Activated naive CD4-positive, alpha-beta T cell treated with anti-CD3 and anti-CD28 coated beads, Interleukin-2, amount 50 U/mL, for 24 hours (primary cell): Measurements from ENCODE around the gene TEX52.

Source experiments
- H3K27ac Mint-ChIP-seq: one replicate; pipeline ENCODE4 v1.8.0; 2021; ENCODE audit warnings: mild to moderate bottlenecking, mixed read lengths
- H3K27me3 Mint-ChIP-seq: one replicate; pipeline ENCODE4 v1.8.0; 2021; ENCODE audit warnings: mixed read lengths
- H3K36me3 Mint-ChIP-seq: one replicate; pipeline ENCODE4 v1.8.0; 2021; ENCODE audit warnings: mixed read lengths
- H3K4me1 Mint-ChIP-seq: one replicate; pipeline ENCODE4 v1.8.0; 2021; ENCODE audit warnings: mixed read lengths
- H3K4me3 Mint-ChIP-seq: one replicate; pipeline ENCODE4 v1.8.0; 2021; ENCODE audit warnings: mild to moderate bottlenecking, mixed read lengths
- H3K9me3 Mint-ChIP-seq: one replicate; pipeline ENCODE4 v1.8.0; 2021; ENCODE audit warnings: mixed read lengths

Gene TEX52

GRCh38 chr12:2857021-2857431 is at the start of gene TEX52:
TEX52 (minus strand) TSS chr12:2857039; CDS start chr12:2857026, 13 bp downstream.
- Mint-ChIP-seq H3K4me1 (peaks cover 3% of the 10 kb centered on the region), H3K4me3 (no peak within 1 kb of the TSS), H3K27ac (peak within 1 kb of the TSS; percentile 63), H3K27me3 (no peaks in the 10 kb centered on the region), H3K36me3 (peaks cover 1% of the 10 kb centered on the region), H3K9me3 (no peaks in the 10 kb centered on the region)

- Mint-ChIP-seq H3K27me3 (no peaks in the 10 kb centered on the region), H3K4me3 (no peak overlapping the region), H3K27ac (no peak overlapping the region), H3K36me3 (no peaks in the 10 kb centered on the region), H3K4me1 (no peaks in the 10 kb centered on the region), H3K9me3 (no peaks in the 10 kb centered on the region)
These were observed 47.4 kb upstream of the TEX52 start for GRCh38 chr12:2904260-2904659.

- Mint-ChIP-seq H3K4me3 (no peak overlapping the region), H3K36me3 (no peaks in the 10 kb centered on the region), H3K27ac (no peak overlapping the region), H3K9me3 (no peaks in the 10 kb centered on the region), H3K27me3 (no peaks in the 10 kb centered on the region), H3K4me1 (no peaks in the 10 kb centered on the region)
These were observed 45.5 kb upstream of the TEX52 start for GRCh38 chr12:2902272-2902880.

- Mint-ChIP-seq H3K27ac (no peak overlapping the region), H3K9me3 (no peaks in the 10 kb centered on the region), H3K36me3 (no peaks in the 10 kb centered on the region), H3K4me3 (no peak overlapping the region), H3K27me3 (no peaks in the 10 kb centered on the region), H3K4me1 (no peaks in the 10 kb centered on the region)
These were observed 43.8 kb upstream of the TEX52 start for GRCh38 chr12:2900642-2901041.

GRCh38 chr12:2897418-2897817 is 40.6 kb upstream of the TEX52 start:
- no peaks in the 10 kb centered on the region for H3K36me3 Mint-ChIP-seq
- H3K27me3 Mint-ChIP-seq, result no peaks in the 10 kb centered on the region
- H3K4me3 Mint-ChIP-seq, result no peak overlapping the region
- no peaks in the 10 kb centered on the region for H3K9me3 Mint-ChIP-seq
- no peak overlapping the region for H3K27ac Mint-ChIP-seq
- H3K4me1 Mint-ChIP-seq, result peaks cover 5% of the 10 kb centered on the region

GRCh38 chr12:2895511-2895910 is 38.7 kb upstream of the TEX52 start:
- no peaks in the 10 kb centered on the region for H3K36me3 Mint-ChIP-seq
- no peak overlapping the region for H3K27ac Mint-ChIP-seq
- peaks cover 14% of the 10 kb centered on the region for H3K4me1 Mint-ChIP-seq
- no peak overlapping the region for H3K4me3 Mint-ChIP-seq
- H3K9me3 Mint-ChIP-seq, result no peaks in the 10 kb centered on the region
- no peaks in the 10 kb centered on the region for H3K27me3 Mint-ChIP-seq

GRCh38 chr12:2895051-2895451 is 38.2 kb upstream of the TEX52 start:
- peaks cover 18% of the 10 kb centered on the region for H3K4me1 Mint-ChIP-seq
- no peaks in the 10 kb centered on the region for H3K9me3 Mint-ChIP-seq
- H3K36me3 Mint-ChIP-seq, result no peaks in the 10 kb centered on the region
- no peak overlapping the region for H3K4me3 Mint-ChIP-seq
- no peaks in the 10 kb centered on the region for H3K27me3 Mint-ChIP-seq
- H3K27ac Mint-ChIP-seq, result no peak overlapping the region

GRCh38 chr12:2893007-2893406 is 36.2 kb upstream of the TEX52 start:
- Mint-ChIP-seq H3K36me3 (no peaks in the 10 kb centered on the region), H3K9me3 (no peaks in the 10 kb centered on the region), H3K27me3 (no peaks in the 10 kb centered on the region), H3K4me1 (peaks cover 31% of the 10 kb centered on the region), H3K27ac (peak overlapping the region; percentile 17), H3K4me3 (peak overlapping the region; percentile 66)

- Mint-ChIP-seq H3K27ac (no peak overlapping the region), H3K27me3 (no peaks in the 10 kb centered on the region), H3K4me1 (peaks cover 31% of the 10 kb centered on the region), H3K36me3 (no peaks in the 10 kb centered on the region), H3K9me3 (no peaks in the 10 kb centered on the region), H3K4me3 (peak overlapping the region; percentile 94)
These were observed 35.4 kb upstream of the TEX52 start for GRCh38 chr12:2892246-2892645.

GRCh38 chr12:2891240-2892053 is 34.6 kb upstream of the TEX52 start:
- no peaks in the 10 kb centered on the region for H3K27me3 Mint-ChIP-seq
- H3K4me1 Mint-ChIP-seq, result peaks cover 31% of the 10 kb centered on the region

GRCh38 chr12:2890388-2891239 is 33.8 kb upstream of the TEX52 start, which contains the start of gene TULP3:
TULP3 (plus strand) TSS chr12:2890891; CDS start chr12:2890948, 57 bp downstream.
- H3K27me3 Mint-ChIP-seq, result no peaks in the 10 kb centered on the region
- peaks cover 31% of the 10 kb centered on the region for H3K4me1 Mint-ChIP-seq
- H3K9me3 Mint-ChIP-seq, result no peaks in the 10 kb centered on the region
- H3K36me3 Mint-ChIP-seq, result no peaks in the 10 kb centered on the region
- peak within 1 kb of the TSS; percentile 87 for H3K27ac Mint-ChIP-seq
- H3K4me3 Mint-ChIP-seq, result peak within 1 kb of the TSS; percentile 94

More at GRCh38 chr12:2891240-2892053, 34.6 kb upstream of the TEX52 start:
- Mint-ChIP-seq H3K9me3 (no peaks in the 10 kb centered on the region), H3K27ac (peak overlapping the region; percentile 76), H3K36me3 (no peaks in the 10 kb centered on the region), H3K4me3 (peak overlapping the region; percentile 94)

GRCh38 chr12:2890001-2890387 is 33.2 kb upstream of the TEX52 start:
- peak overlapping the region; percentile 87 for H3K27ac Mint-ChIP-seq
- no peaks in the 10 kb centered on the region for H3K9me3 Mint-ChIP-seq

GRCh38 chr12:2886768-2887450 is 30.1 kb upstream of the TEX52 start:
- H3K27me3 Mint-ChIP-seq, result no peaks in the 10 kb centered on the region
- H3K4me1 Mint-ChIP-seq, result peaks cover 28% of the 10 kb centered on the region
- no peak overlapping the region for H3K4me3 Mint-ChIP-seq
- H3K27ac Mint-ChIP-seq, result no peak overlapping the region
- no peaks in the 10 kb centered on the region for H3K36me3 Mint-ChIP-seq
- H3K9me3 Mint-ChIP-seq, result no peaks in the 10 kb centered on the region

More at GRCh38 chr12:2890001-2890387, 33.2 kb upstream of the TEX52 start:
- Mint-ChIP-seq H3K4me1 (peaks cover 31% of the 10 kb centered on the region), H3K4me3 (peak overlapping the region; percentile 94), H3K36me3 (no peaks in the 10 kb centered on the region), H3K27me3 (no peaks in the 10 kb centered on the region)

- H3K9me3 Mint-ChIP-seq, result no peaks in the 10 kb centered on the region
- H3K27me3 Mint-ChIP-seq, result no peaks in the 10 kb centered on the region
- H3K27ac Mint-ChIP-seq, result peak overlapping the region; percentile 9
- H3K36me3 Mint-ChIP-seq, result peaks cover under 1% of the 10 kb centered on the region
- H3K4me1 Mint-ChIP-seq, result peaks cover 29% of the 10 kb centered on the region
- H3K4me3 Mint-ChIP-seq, result no peak overlapping the region
These were observed 28.0 kb upstream of the TEX52 start for GRCh38 chr12:2884810-2885209.

- H3K27me3 Mint-ChIP-seq, result no peaks in the 10 kb centered on the region
- peaks cover 48% of the 10 kb centered on the region for H3K4me1 Mint-ChIP-seq
- H3K4me3 Mint-ChIP-seq, result peak overlapping the region; percentile 73
- peak overlapping the region; percentile 82 for H3K27ac Mint-ChIP-seq
- no peaks in the 10 kb centered on the region for H3K9me3 Mint-ChIP-seq
- H3K36me3 Mint-ChIP-seq, result peaks cover 3% of the 10 kb centered on the region
These were observed 23.0 kb upstream of the TEX52 start for GRCh38 chr12:2879853-2880252.
